ENCODE results near the gene MAP3K4.

GRCh38 chr6:160992061-160992979, 751 bp downstream of the MAP3K4 start:
- TF ChIP-seq CTCF (IDR thresholded peaks at IDR 0.05; ENCODE audit: control extremely low read depth in 1 of 3, insufficient read depth in 1 of 3, low read depth in 1 of 3, low read length in 3 of 3) (peak; percentile 10 to 67 (median 55)), POLR2A (IDR thresholded peaks at IDR 0.05; ENCODE audit: control extremely low read depth in 1 of 2, low read depth in 2 of 2, low read length in 2 of 2) (peak in 1 of 2 experiments; percentile 68; a peak in 2 of 3 replicates), YY1 (IDR thresholded peaks at IDR 0.05; ENCODE audit: low read depth, low read length) (no peak), SP1 (IDR thresholded peaks at IDR 0.05; ENCODE audit: low read depth, low read length) (no peak), CHD7 (IDR thresholded peaks at IDR 0.05; ENCODE audit: insufficient replicate concordance, low read length) (no peak), JUN (IDR thresholded peaks at IDR 0.05; ENCODE audit: low read depth, low read length) (no peak), CBX5 (IDR thresholded peaks at IDR 0.05; ENCODE audit: low read depth, low read length) (no peak), MAFK (IDR thresholded peaks at IDR 0.05; ENCODE audit: low read depth, low read length) (no peak), EP300 (IDR thresholded peaks at IDR 0.05; ENCODE audit: borderline replicate concordance in 1 of 2, low read depth in 2 of 2, low read length in 2 of 2) (no peak), TEAD4 (IDR thresholded peaks at IDR 0.05; ENCODE audit: low read depth, low read length) (0 out of 2 replicates have a peak, but pooled peaks have one; percentile 32), CEBPB (IDR thresholded peaks at IDR 0.05; ENCODE audit: low read depth, low read length) (no peak)
